ENCODE data around the gene MRGPRF. TPM values are rescaled to one million over a fixed set of nuclear protein-coding genes. Genes with fewer than 3 reads are reported as not detected.

Gene MRGPRF
- total and polyA plus RNA-seq, 2 experiments from 2014 or later, result 20.7 to 25.3 TPM

DNA sequence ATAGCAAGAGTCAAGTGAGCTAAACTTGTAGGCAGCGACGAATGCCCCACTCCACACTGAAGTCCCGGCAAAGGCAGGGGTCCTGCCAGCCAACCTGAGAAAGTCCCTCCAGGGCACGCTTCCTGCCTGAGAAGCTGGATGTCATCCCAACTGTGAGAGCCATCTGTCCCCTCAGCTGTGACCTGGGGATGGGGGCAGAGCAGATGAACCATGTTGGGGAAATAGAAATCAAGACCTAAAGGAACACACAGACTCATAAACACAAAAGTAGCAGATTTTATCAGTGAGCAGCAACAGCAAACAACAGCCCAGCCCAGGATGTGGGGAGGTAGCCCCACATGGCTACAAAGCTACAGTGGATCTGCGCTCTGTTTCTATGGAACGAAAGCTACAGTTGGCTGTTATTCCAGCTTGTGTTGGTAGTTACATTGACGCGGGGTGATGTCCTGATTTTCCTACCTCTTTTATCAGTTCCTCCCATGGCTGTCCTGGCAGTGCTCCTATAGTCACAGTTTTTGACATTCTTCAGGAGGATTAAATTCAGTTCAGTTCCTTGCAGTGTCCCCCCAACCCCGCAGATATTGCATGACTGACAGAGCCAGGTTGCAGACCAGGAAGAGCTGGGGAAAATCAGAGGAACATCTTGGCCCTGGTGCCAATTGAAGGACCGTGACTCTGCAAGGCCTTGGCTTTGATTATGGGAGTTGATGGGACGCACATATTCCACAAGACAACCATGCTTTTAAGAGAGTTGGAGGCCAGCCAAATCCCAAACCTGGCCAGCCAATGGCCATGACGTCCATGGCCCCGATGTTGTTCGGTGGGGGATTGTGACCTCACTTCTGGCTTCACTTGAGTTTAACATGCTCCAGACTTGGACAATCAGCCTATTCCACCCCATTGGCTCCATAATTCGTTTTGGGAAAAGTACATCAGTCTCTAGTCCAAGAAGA, 46.9 kb downstream of the MRGPRF start:
- DNase-seq, result no peak
- 39 to 40% methylated on average over 15 of the region's 15 CpGs for WGBS, 2 experiments (ENCODE audit: low coverage in 1 of 2, low lambda C conversion rate in 2 of 2, missing lambda C conversion rate in 2 of 2)
- Histone ChIP-seq H4K20me1 (ENCODE audit: insufficient read depth) (no peaks in the 10 kb centered on the region), H3F3A (ENCODE audit: insufficient read depth) (no peaks in the 10 kb centered on the region), H3K27ac (no peak overlapping the region), H3K79me2 (ENCODE audit: insufficient read depth) (no peaks in the 10 kb centered on the region), H3K4me2 (ENCODE audit: unreplicated experiment) (no peak overlapping the region), H3K4me3 (no peak overlapping the region), H3K27me3 (replicated peaks; ENCODE audit: insufficient read depth) (peaks cover 33% of the 10 kb centered on the region), H3K4me1 (ENCODE audit: insufficient read depth) (no peaks in the 10 kb centered on the region), H3K9ac (no peak overlapping the region), H2AFZ (no peak overlapping the region), H3K9me2 (ENCODE audit: insufficient read depth) (no peaks in the 10 kb centered on the region), H3K9me3 (ENCODE audit: low read depth) (no peaks in the 10 kb centered on the region), H3K36me3 (ENCODE audit: low read depth) (no peaks in the 10 kb centered on the region)
- no peak for TF ChIP-seq EZH2 (IDR thresholded peaks at IDR 0.05; ENCODE audit: insufficient read depth, poor library complexity, severe bottlenecking)
- no peak for TF ChIP-seq EZH2phosphoT487 (IDR thresholded peaks at IDR 0.05; ENCODE audit: insufficient read depth, low read depth)
- in situ Hi-C loops (cut with MboI), result no loop called here

DNA sequence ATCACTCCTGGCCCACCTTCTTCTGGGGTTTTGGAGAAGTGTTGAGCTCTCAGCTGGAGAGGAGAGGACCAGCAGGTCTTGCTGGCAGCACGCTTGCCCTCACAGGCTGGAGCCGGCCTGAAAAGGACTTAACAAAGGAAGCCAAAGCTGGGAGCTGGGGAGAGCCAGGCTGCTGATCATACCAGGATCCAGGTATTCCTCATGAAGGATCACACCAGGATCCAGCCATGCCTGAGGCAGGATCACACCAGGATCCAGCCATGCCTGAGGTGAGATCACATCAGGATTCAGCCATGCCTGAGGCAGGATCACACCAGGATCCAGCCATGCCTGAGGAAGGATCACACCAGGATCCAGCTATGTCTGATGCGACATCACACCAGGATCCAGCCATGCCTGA, 49.3 kb downstream of the MRGPRF start:
- Histone ChIP-seq H4K20me1 (ENCODE audit: insufficient read depth) (no peaks in the 10 kb centered on the region), H3K9ac (no peak overlapping the region), H3K4me1 (ENCODE audit: insufficient read depth) (no peaks in the 10 kb centered on the region), H3F3A (ENCODE audit: insufficient read depth) (no peaks in the 10 kb centered on the region), H2AFZ (no peak overlapping the region), H3K4me3 (no peak overlapping the region), H3K4me2 (ENCODE audit: unreplicated experiment) (no peak overlapping the region), H3K9me3 (ENCODE audit: low read depth) (no peaks in the 10 kb centered on the region), H3K36me3 (ENCODE audit: low read depth) (no peaks in the 10 kb centered on the region), H3K79me2 (ENCODE audit: insufficient read depth) (no peaks in the 10 kb centered on the region), H3K27me3 (replicated peaks; ENCODE audit: insufficient read depth) (peaks cover 14% of the 10 kb centered on the region; the same call in 1 of the 2 replicates), H3K27ac (no peak overlapping the region), H3K9me2 (ENCODE audit: insufficient read depth) (no peaks in the 10 kb centered on the region)
- no peak for DNase-seq
- in situ Hi-C loops (cut with MboI), result no loop called here
- no peak for TF ChIP-seq EZH2 (IDR thresholded peaks at IDR 0.05; ENCODE audit: insufficient read depth, poor library complexity, severe bottlenecking)
- no peak for TF ChIP-seq EZH2phosphoT487 (IDR thresholded peaks at IDR 0.05; ENCODE audit: insufficient read depth, low read depth)
- 44 to 52% methylated on average over 3 of the region's 3 CpGs for WGBS, 2 experiments (ENCODE audit: low coverage in 1 of 2, low lambda C conversion rate in 2 of 2, missing lambda C conversion rate in 2 of 2)

DNA sequence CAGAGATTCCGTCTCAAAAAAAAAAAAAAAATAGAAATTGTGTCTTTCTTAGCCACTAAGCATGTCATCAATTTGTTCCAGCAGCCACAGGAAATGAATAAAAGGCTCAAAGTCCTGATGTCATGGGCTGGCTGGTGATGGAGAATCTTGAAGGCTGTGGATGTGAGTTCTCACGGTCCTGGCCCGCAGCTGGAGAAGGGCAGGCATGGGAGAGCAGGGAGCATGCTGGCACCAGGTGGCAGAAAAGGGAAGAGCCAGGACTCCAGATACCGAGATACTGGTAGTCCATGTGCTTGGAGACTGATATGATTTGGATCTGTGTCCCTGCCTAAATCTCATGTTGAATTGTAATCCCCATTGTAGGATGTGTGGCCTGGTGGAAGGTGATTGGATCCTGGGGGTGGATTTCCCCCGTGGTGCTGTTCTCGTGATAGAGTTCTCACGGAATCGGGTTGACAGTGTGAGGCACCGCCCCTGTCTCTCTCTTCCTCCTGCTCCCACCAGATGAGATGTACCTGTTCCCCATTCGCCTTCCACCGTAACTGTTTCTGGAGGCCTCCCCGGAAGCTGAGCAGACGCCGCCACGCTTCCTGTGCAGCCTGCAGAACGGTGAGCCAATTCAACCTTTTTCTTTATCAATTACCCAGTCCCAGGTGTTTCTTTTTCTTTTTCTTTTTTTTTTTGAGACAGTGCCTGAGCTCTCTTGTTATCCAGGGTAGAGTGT, 50.4 kb downstream of the MRGPRF start:
- WGBS, 2 experiments (ENCODE audit: low coverage in 1 of 2, low lambda C conversion rate in 2 of 2, missing lambda C conversion rate in 2 of 2), result 72 to 82% methylated on average over 16 of the region's 16 CpGs
- Histone ChIP-seq H3K9me3 (ENCODE audit: low read depth) (no peaks in the 10 kb centered on the region), H2AFZ (no peak overlapping the region), H3K27ac (no peak overlapping the region), H3K4me3 (no peak overlapping the region), H3K9ac (no peak overlapping the region), H3K36me3 (ENCODE audit: low read depth) (no peaks in the 10 kb centered on the region), H3K79me2 (ENCODE audit: insufficient read depth) (no peaks in the 10 kb centered on the region), H3K9me2 (ENCODE audit: insufficient read depth) (no peaks in the 10 kb centered on the region), H3K4me1 (ENCODE audit: insufficient read depth) (no peaks in the 10 kb centered on the region), H4K20me1 (ENCODE audit: insufficient read depth) (no peaks in the 10 kb centered on the region), H3K4me2 (ENCODE audit: unreplicated experiment) (no peak overlapping the region), H3K27me3 (replicated peaks; ENCODE audit: insufficient read depth) (peaks cover 14% of the 10 kb centered on the region; the same call in 1 of the 2 replicates), H3F3A (ENCODE audit: insufficient read depth) (no peaks in the 10 kb centered on the region)
- in situ Hi-C loops (cut with MboI), result no loop called here
- TF ChIP-seq EZH2phosphoT487 (IDR thresholded peaks at IDR 0.05; ENCODE audit: insufficient read depth, low read depth) (no peak), EZH2 (IDR thresholded peaks at IDR 0.05; ENCODE audit: insufficient read depth, poor library complexity, severe bottlenecking) (no peak)
- DNase-seq, result peak; percentile 30

DNA sequence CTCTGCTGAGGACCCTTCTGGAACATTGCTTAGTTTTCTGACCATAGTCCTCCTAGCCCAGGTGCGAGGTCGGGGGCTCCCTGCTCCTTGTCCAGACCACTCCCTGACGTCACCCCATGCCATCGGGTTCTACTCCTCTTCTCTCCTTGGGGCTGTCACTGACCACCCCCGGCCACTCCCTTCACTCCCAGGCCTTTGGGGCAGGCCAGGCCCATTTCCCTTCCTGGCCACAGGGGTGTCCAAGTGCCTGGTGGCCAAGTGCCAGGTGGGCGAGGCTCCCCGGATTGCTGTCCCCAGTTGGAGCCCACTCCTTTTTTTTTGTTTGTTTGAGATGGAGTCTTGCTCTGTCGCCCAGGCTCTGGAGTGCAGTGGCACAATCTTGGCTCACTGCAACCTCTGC, 51.8 kb downstream of the MRGPRF start:
- no peaks in the 10 kb centered on the region for H3K4me1 ChIP-seq (ENCODE audit: insufficient read depth)
- H3F3A ChIP-seq (ENCODE audit: insufficient read depth), result no peaks in the 10 kb centered on the region
- 58 to 72% methylated on average over 8 of the region's 8 CpGs for WGBS, 2 experiments (ENCODE audit: low coverage in 1 of 2, low lambda C conversion rate in 2 of 2, missing lambda C conversion rate in 2 of 2)
- in situ Hi-C loops (cut with MboI), result no loop called here
- H3K79me2 ChIP-seq (ENCODE audit: insufficient read depth), result no peaks in the 10 kb centered on the region
- H3K36me3 ChIP-seq (ENCODE audit: low read depth), result no peaks in the 10 kb centered on the region
- no peak overlapping the region for H3K4me2 ChIP-seq (ENCODE audit: unreplicated experiment)
- no peaks in the 10 kb centered on the region for H3K9me3 ChIP-seq (ENCODE audit: low read depth)
- H3K27ac ChIP-seq, result no peak overlapping the region
- no peak for DNase-seq
- H3K4me3 ChIP-seq, result no peak overlapping the region
- no peak overlapping the region for H3K9ac ChIP-seq
- no peaks in the 10 kb centered on the region for H4K20me1 ChIP-seq (ENCODE audit: insufficient read depth)
- H3K27me3 ChIP-seq (replicated peaks; ENCODE audit: insufficient read depth), result peaks cover 1% of the 10 kb centered on the region; the same call in 1 of the 2 replicates
- TF ChIP-seq EZH2phosphoT487 (IDR thresholded peaks at IDR 0.05; ENCODE audit: insufficient read depth, low read depth) (no peak), EZH2 (IDR thresholded peaks at IDR 0.05; ENCODE audit: insufficient read depth, poor library complexity, severe bottlenecking) (no peak)
- no peaks in the 10 kb centered on the region for H3K9me2 ChIP-seq (ENCODE audit: insufficient read depth)
- no peak overlapping the region for H2AFZ ChIP-seq

Measured in GM23248 (cell line).